Sigmoid colon (tissue), 7 donors: Measurements from ENCODE around the gene TSKU. TPM values are rescaled to one million over a fixed set of nuclear protein-coding genes. Genes with fewer than 3 reads are reported as not detected.

ENCODE experiments used
- DNase-seq: peaks from one replicate; pipeline ENCODE4 v3.0.0-alpha.2; 2019
- H3K27ac ChIP-seq, 4 donors: fragments of 200-600 bp; sonication (generic); one replicate each; pipeline ENCODE4 v1.5.1; 2016 to 2019; ENCODE audit warnings: mild to moderate bottlenecking in 1 of 4
- H3K27me3 ChIP-seq, 3 donors: fragments of 200-600 bp; sonication (generic); one replicate each; pipeline ENCODE4 v1.5.1; 2019; ENCODE audit warnings: mild to moderate bottlenecking in 1 of 3
- H3K36me3 ChIP-seq, 4 donors: fragments of 200-600 bp; sonication (generic); one replicate each; pipeline ENCODE4 v1.5.1; 2016 to 2019
- H3K4me1 ChIP-seq, 4 donors: fragments of 200-600 bp; sonication (generic); one replicate each; pipeline ENCODE4 v1.5.1; 2017 to 2019
- H3K4me3 ChIP-seq, 4 donors: fragments of 200-600 bp; sonication (generic); one replicate each; pipeline ENCODE4 v1.5.1; 2017 to 2019; ENCODE audit warnings: mild to moderate bottlenecking in 2 of 4, moderate library complexity in 1 of 4
- H3K9me3 ChIP-seq, 4 donors: fragments of 200-600 bp in 3 of 4; sonication (generic) in 3 of 4; one replicate each; pipeline versions ENCODE4 v1.5.1 to v1.6.1; 2013 to 2019
- CTCF ChIP-seq, 4 experiments: fragments of 450-650 bp in 3 of 4; fragments of 200-600 bp in 1 of 4; IDR thresholded peaks; one replicate each; pipeline ENCODE4 v1.5.1; 2016 to 2019; ENCODE audit warnings: antibody characterized with exemption in 4 of 4, mild to moderate bottlenecking in 3 of 4, moderate library complexity in 2 of 4
- EP300 ChIP-seq, 4 donors: sonication (generic); formaldehyde crosslinking; IDR thresholded peaks; one replicate each; pipeline ENCODE4 v1.6.1; 2017; ENCODE audit warnings: antibody characterized with exemption in 4 of 4
- POLR2A ChIP-seq, 2 donors: fragments of 450-650 bp; IDR thresholded peaks; one replicate each; pipeline ENCODE4 v1.6.1; 2016; ENCODE audit warnings: antibody characterized with exemption in 2 of 2, mild to moderate bottlenecking in 2 of 2, moderate library complexity in 2 of 2
- POLR2AphosphoS5 ChIP-seq, 4 donors: sonication (generic); formaldehyde crosslinking; IDR thresholded peaks; one replicate each; pipeline ENCODE4 v1.6.1; 2017; ENCODE audit warnings: antibody characterized with exemption in 4 of 4
- WGBS, 2 donors: extraction: QIAGEN DNeasy Blood & Tissue Kit; methylation state at CpG; one replicate each; pipeline ENCODE4 v1.1.7; 2013; 5-methylcytosine and 5-hydroxymethylcytosine counted together
- intact Hi-C: fragments of 100-400 bp; cut with DNase I; formaldehyde crosslinking; loops from one replicate; pipeline ENCODE4 v1.15.1; 2023
- polyA plus RNA-seq, 3 donors: library from polyadenylated mRNA; stranded (reverse); fragments of 200-250 nt; gene quantifications; one replicate each; pipeline ENCODE4 v1.2.3, GENCODE V29; 2013
- total RNA-seq, 4 donors: library from RNA; depleted of rRNA; stranded (reverse); fragments of >200 nt; gene quantifications; one replicate each; pipeline ENCODE4 v1.1.0, GENCODE V29; 2016
- donor health status: healthy with polysubstance abuse.
- donor health status: Bipolar disorder and iron deficiency.
- donor health status: healthy.

TSKU gene
- total and polyA plus RNA-seq, 7 donors: 12.8 to 24.6 (median 20.4) TPM

GRCh38 chr11:76830639-76831327, 47.6 kb downstream of the TSKU start:
- no peak overlapping the region for H3K4me3 ChIP-seq
- no peak for TF ChIP-seq POLR2A (IDR thresholded peaks at IDR 0.05)
- TF ChIP-seq CTCF (IDR thresholded peaks at IDR 0.05): no peak
- TF ChIP-seq EP300 (IDR thresholded peaks at IDR 0.05): no peak
- TF ChIP-seq POLR2AphosphoS5 (IDR thresholded peaks at IDR 0.05): peak in 1 of 4 donors; percentile 19
- no peaks in the 10 kb centered on the region for H3K9me3 ChIP-seq
- no peaks in the 10 kb centered on the region for H3K27me3 ChIP-seq
- no peaks in the 10 kb centered on the region for H3K36me3 ChIP-seq
- H3K27ac ChIP-seq: no peak overlapping the region
- intact Hi-C loops: no loop called here
- WGBS, 2 donors: 68 to 72% methylated on average over 9 of the region's 9 CpGs
- H3K4me1 ChIP-seq: peaks cover 0 to 15% (median 10%) of the 10 kb centered on the region in 4 donors
- no peak for DNase-seq

GRCh38 chr11:76831686-76832310, 48.6 kb downstream of the TSKU start:
- TF ChIP-seq POLR2A (IDR thresholded peaks at IDR 0.05): no peak
- TF ChIP-seq POLR2AphosphoS5 (IDR thresholded peaks at IDR 0.05): no peak
- TF ChIP-seq CTCF (IDR thresholded peaks at IDR 0.05): no peak
- no peak for TF ChIP-seq EP300 (IDR thresholded peaks at IDR 0.05)
- no peaks in the 10 kb centered on the region for H3K9me3 ChIP-seq
- peaks cover 0 to 19% (median 13%) of the 10 kb centered on the region in 4 donors for H3K4me1 ChIP-seq
- H3K27ac ChIP-seq: no peak overlapping the region
- 95 to 97% methylated on average over 4 of the region's 4 CpGs for WGBS, 2 donors
- intact Hi-C loops: no loop called here
- H3K4me3 ChIP-seq: no peak overlapping the region
- no peaks in the 10 kb centered on the region for H3K36me3 ChIP-seq
- no peak for DNase-seq
- no peaks in the 10 kb centered on the region for H3K27me3 ChIP-seq

GRCh38 chr11:76832361-76832760, 49.2 kb downstream of the TSKU start:
- DNase-seq: no peak
- Histone ChIP-seq H3K36me3 (no peaks in the 10 kb centered on the region), H3K27me3 (no peaks in the 10 kb centered on the region), H3K27ac (no peak overlapping the region), H3K4me1 (peaks cover 0 to 19% (median 13%) of the 10 kb centered on the region in 4 donors), H3K9me3 (no peaks in the 10 kb centered on the region), H3K4me3 (no peak overlapping the region)
- no peak for TF ChIP-seq POLR2AphosphoS5 (IDR thresholded peaks at IDR 0.05)
- no peak for TF ChIP-seq CTCF (IDR thresholded peaks at IDR 0.05)
- TF ChIP-seq EP300 (IDR thresholded peaks at IDR 0.05): no peak
- TF ChIP-seq POLR2A (IDR thresholded peaks at IDR 0.05): no peak
- intact Hi-C loops: no loop called here

GRCh38 chr11:76834151-76834550, 51.0 kb downstream of the TSKU start:
- H3K27ac ChIP-seq: no peak overlapping the region
- intact Hi-C loops: no loop called here
- WGBS, 2 donors: 75 to 78% methylated on average over 3 of the region's 3 CpGs
- TF ChIP-seq EP300 (IDR thresholded peaks at IDR 0.05) (no peak), CTCF (IDR thresholded peaks at IDR 0.05) (no peak), POLR2A (IDR thresholded peaks at IDR 0.05) (no peak), POLR2AphosphoS5 (IDR thresholded peaks at IDR 0.05) (no peak)
- H3K4me1 ChIP-seq: peaks cover 0 to 19% (median 13%) of the 10 kb centered on the region in 4 donors
- no peaks in the 10 kb centered on the region for H3K36me3 ChIP-seq
- no peak overlapping the region for H3K4me3 ChIP-seq
- no peak for DNase-seq
- H3K27me3 ChIP-seq: no peaks in the 10 kb centered on the region
- no peaks in the 10 kb centered on the region for H3K9me3 ChIP-seq
